Measurements from ENCODE around the gene KRTCAP3. TPM values are rescaled to one million over a fixed set of nuclear protein-coding genes. Genes with fewer than 3 reads are reported as not detected.

The KRTCAP3 gene
- total RNA-seq, 1 experiment from 2014 or later: not detected

- no peak for DNase-seq (ENCODE audit: low read depth)
Observed at GRCh38 chr2:27441226-27441926, 805 bp upstream of the KRTCAP3 start.

GRCh38 chr2:27442920-27443282 lies 720 bp downstream of the KRTCAP3 start:
- no peak for DNase-seq (ENCODE audit: low read depth)

- DNase-seq (ENCODE audit: low read depth): no peak
Observed at GRCh38 chr2:27445155-27445554, 3.0 kb downstream of the KRTCAP3 start.

- no peak for DNase-seq (ENCODE audit: low read depth)
Observed at GRCh38 chr2:27445615-27446014, 3.4 kb downstream of the KRTCAP3 start.

- no peak for DNase-seq (ENCODE audit: low read depth)
Observed at GRCh38 chr2:27446057-27446456, 3.9 kb downstream of the KRTCAP3 start.

- no peak for DNase-seq (ENCODE audit: low read depth)
Observed at GRCh38 chr2:27448381-27448780, 6.2 kb downstream of the KRTCAP3 start.

- no peak for DNase-seq (ENCODE audit: low read depth)
Observed at GRCh38 chr2:27451095-27451494, 8.9 kb downstream of the KRTCAP3 start.

GRCh38 chr2:27453968-27454367 lies 11.8 kb downstream of the KRTCAP3 start:
- DNase-seq (ENCODE audit: low read depth): no peak

- DNase-seq (ENCODE audit: low read depth): no peak
Observed at GRCh38 chr2:27461118-27461517, 18.9 kb downstream of the KRTCAP3 start.

- DNase-seq (ENCODE audit: low read depth): no peak
Observed at GRCh38 chr2:27464443-27464842, 22.3 kb downstream of the KRTCAP3 start.

GRCh38 chr2:27471961-27472360 lies 29.8 kb downstream of the KRTCAP3 start:
- no peak for DNase-seq (ENCODE audit: low read depth)

- DNase-seq (ENCODE audit: low read depth): no peak
Observed at GRCh38 chr2:27485496-27485895, 43.3 kb downstream of the KRTCAP3 start.

GRCh38 chr2:27489118-27489497 lies 46.9 kb downstream of the KRTCAP3 start:
- peak; percentile 29 for DNase-seq (ENCODE audit: low read depth)

- DNase-seq (ENCODE audit: low read depth): peak; percentile 99
Observed at GRCh38 chr2:27489498-27490397, 47.6 kb downstream of the KRTCAP3 start, which contains the start of gene IFT172. Gene IFT172 (minus strand): TSS chr2:27489743. CDS start chr2:27489653, 90 bp downstream.

- DNase-seq (ENCODE audit: low read depth): no peak
Observed at GRCh38 chr2:27492557-27492956, 50.4 kb downstream of the KRTCAP3 start.

GRCh38 chr2:27493948-27494283 lies 51.7 kb downstream of the KRTCAP3 start:
- DNase-seq (ENCODE audit: low read depth): no peak

Other genes starting within 250 kb of the KRTCAP3 start
- 94.2 and 249 TPM in 2 replicates for gene ATRAID, start 230.3 kb upstream of the KRTCAP3 start, total RNA-seq (2014; rRNA removed; shearing (Covaris generic))
- gene SLC5A6, start 230.1 kb upstream of the KRTCAP3 start, total RNA-seq (2014; rRNA removed; shearing (Covaris generic)): 86.8 and 101 TPM in 2 replicates
- gene CAD, start 225.0 kb upstream of the KRTCAP3 start, total RNA-seq (2014; rRNA removed; shearing (Covaris generic)): 26.6 and 29.7 TPM in 2 replicates
- 0.11 TPM in 1 of 2 replicates, not detected in the other for gene SLC30A3, start 179.3 kb upstream of the KRTCAP3 start, total RNA-seq (2014; rRNA removed; shearing (Covaris generic))
- not detected in 2 replicates for gene DNAJC5G, start 166.9 kb upstream of the KRTCAP3 start, total RNA-seq (2014; rRNA removed; shearing (Covaris generic))
- gene TRIM54, start 160.0 kb upstream of the KRTCAP3 start, total RNA-seq (2014; rRNA removed; shearing (Covaris generic)): not detected in 2 replicates
- gene UCN, start 133.9 kb upstream of the KRTCAP3 start, total RNA-seq (2014; rRNA removed; shearing (Covaris generic)): 0.11 TPM in 1 of 2 replicates, not detected in the other
- gene MPV17, start 119.3 kb upstream of the KRTCAP3 start, total RNA-seq (2014; rRNA removed; shearing (Covaris generic)): 58.5 and 62.8 TPM in 2 replicates
- gene GTF3C2, start 85.6 kb upstream of the KRTCAP3 start, total RNA-seq (2014; rRNA removed; shearing (Covaris generic)): 36.6 and 49.1 TPM in 2 replicates
- 40.3 and 49.1 TPM in 2 replicates for gene EIF2B4, start 72.0 kb upstream of the KRTCAP3 start, total RNA-seq (2014; rRNA removed; shearing (Covaris generic))
- gene SNX17, start 71.8 kb upstream of the KRTCAP3 start, total RNA-seq (2014; rRNA removed; shearing (Covaris generic)): 107 and 126 TPM in 2 replicates
- gene ZNF513, start 61.6 kb upstream of the KRTCAP3 start, total RNA-seq (2014; rRNA removed; shearing (Covaris generic)): 4.0 and 5.5 TPM in 2 replicates
- 197 and 212 TPM in 2 replicates for gene PPM1G, start 32.8 kb upstream of the KRTCAP3 start, total RNA-seq (2014; rRNA removed; shearing (Covaris generic))
- gene NRBP1, start 13.8 kb upstream of the KRTCAP3 start, total RNA-seq (2014; rRNA removed; shearing (Covaris generic)): 126 and 134 TPM in 2 replicates
- gene IFT172, start 47.4 kb downstream of the KRTCAP3 start, total RNA-seq (2014; rRNA removed; shearing (Covaris generic)): 21.1 and 30.1 TPM in 2 replicates
- 1.9 and 3.7 TPM in 2 replicates for gene FNDC4, start 52.8 kb downstream of the KRTCAP3 start, total RNA-seq (2014; rRNA removed; shearing (Covaris generic))
- gene GCKR, start 54.5 kb downstream of the KRTCAP3 start, total RNA-seq (2014; rRNA removed; shearing (Covaris generic)): 0.29 and 0.30 TPM in 2 replicates
- gene ZNF512, start 140.7 kb downstream of the KRTCAP3 start, total RNA-seq (2014; rRNA removed; shearing (Covaris generic)): 26.1 and 35.5 TPM in 2 replicates
- gene CCDC121, start 186.6 kb downstream of the KRTCAP3 start, total RNA-seq (2014; rRNA removed; shearing (Covaris generic)): 0.74 and 1.5 TPM in 2 replicates
- 64.6 and 71.0 TPM in 2 replicates for gene GPN1, start 186.7 kb downstream of the KRTCAP3 start, total RNA-seq (2014; rRNA removed; shearing (Covaris generic))
- 19.3 and 21.6 TPM in 2 replicates for gene SUPT7L, start 221.2 kb downstream of the KRTCAP3 start, total RNA-seq (2014; rRNA removed; shearing (Covaris generic))
- 46.3 and 51.6 TPM in 2 replicates for gene SLC4A1AP, start 221.5 kb downstream of the KRTCAP3 start, total RNA-seq (2014; rRNA removed; shearing (Covaris generic))

Data from Daoy (cell line).